ENCODE data around the gene PHRF1. TPM values are rescaled to one million over a fixed set of nuclear protein-coding genes. Genes with fewer than 3 reads are reported as not detected.

PHRF1 gene
- total RNA-seq, 2 experiments from 2014 or later = 43.1 to 44.5 TPM

- Mint-ChIP-seq H3K9me3 (no peaks in the 10 kb centered on the region), H3K36me3 (ENCODE audit: low read depth) (peaks cover 37% of the 10 kb centered on the region), H3K27me3 (peaks cover 3% of the 10 kb centered on the region), H3K27ac (peak overlapping the region; percentile 55), H3K4me1 (ENCODE audit: low read depth) (peaks cover 36% of the 10 kb centered on the region), H3K4me3 (no peak overlapping the region)
- CTCF ChIA-PET = interaction anchor here (0.6 to 1.6 kb wide), 2 partner anchors 25 to 143 kb away, joined by 3 read pairs; no protein-coding TSS in a partner anchor
- DNase-seq (no peak), ATAC-seq (no peak)
- intact Hi-C loops (cut with micrococcal nuclease) = no loop called here
- no peak for TF ChIP-seq CTCF (IDR thresholded peaks at IDR 0.05)
- POLR2A ChIA-PET = interaction anchor here (1.0 kb wide), 1 partner anchor 16 kb away, joined by 3 read pairs; no protein-coding TSS in a partner anchor
Observed at GRCh38 chr11:579830-580601, 3.7 kb downstream of the PHRF1 start.

GRCh38 chr11:581342-581741 is 5.1 kb downstream of the PHRF1 start:
- Mint-ChIP-seq H3K36me3 (ENCODE audit: low read depth) (peaks cover 40% of the 10 kb centered on the region), H3K27ac (no peak overlapping the region), H3K27me3 (no peaks in the 10 kb centered on the region), H3K4me1 (ENCODE audit: low read depth) (peaks cover 38% of the 10 kb centered on the region), H3K9me3 (no peaks in the 10 kb centered on the region), H3K4me3 (no peak overlapping the region)
- intact Hi-C loops (cut with micrococcal nuclease) = no loop called here
- ATAC-seq (no peak), DNase-seq (no peak)
- no peak for TF ChIP-seq CTCF (IDR thresholded peaks at IDR 0.05)
- CTCF ChIA-PET = no interaction called here
- POLR2A ChIA-PET = interaction anchor here (1.0 kb wide), 1 partner anchor 15 kb away, joined by 3 read pairs; no protein-coding TSS in a partner anchor

- CTCF ChIA-PET = no interaction called here
- Mint-ChIP-seq H3K27me3 (no peaks in the 10 kb centered on the region), H3K27ac (peak overlapping the region; percentile 28), H3K4me1 (ENCODE audit: low read depth) (peaks cover 42% of the 10 kb centered on the region), H3K4me3 (no peak overlapping the region), H3K9me3 (no peaks in the 10 kb centered on the region), H3K36me3 (ENCODE audit: low read depth) (peaks cover 42% of the 10 kb centered on the region)
- POLR2A ChIA-PET = no interaction called here
- intact Hi-C loops (cut with micrococcal nuclease) = no loop called here
- ATAC-seq (no peak), DNase-seq (no peak)
- TF ChIP-seq CTCF (IDR thresholded peaks at IDR 0.05) = no peak
Observed at GRCh38 chr11:581752-582151, 5.5 kb downstream of the PHRF1 start.

GRCh38 chr11:584287-584686 is 8.0 kb downstream of the PHRF1 start:
- DNase-seq = no peak
- intact Hi-C loops (cut with micrococcal nuclease) = no loop called here
- ChIA-PET POLR2A (interaction anchor here (0.9 to 1.4 kb wide), 2 partner anchors 8 to 20 kb away, joined by 3 to 5 read pairs; no protein-coding TSS in a partner anchor), CTCF (no interaction called here)
- H3K27me3 Mint-ChIP-seq = no peaks in the 10 kb centered on the region
- peak overlapping the region; percentile 52 for H3K27ac Mint-ChIP-seq
- H3K4me1 Mint-ChIP-seq (ENCODE audit: low read depth) = peaks cover 42% of the 10 kb centered on the region
- H3K9me3 Mint-ChIP-seq = no peaks in the 10 kb centered on the region
- TF ChIP-seq CTCF (IDR thresholded peaks at IDR 0.05) = no peak
- H3K36me3 Mint-ChIP-seq (ENCODE audit: low read depth) = peaks cover 32% of the 10 kb centered on the region
- H3K4me3 Mint-ChIP-seq = no peak overlapping the region
- ATAC-seq = no peak
